ENCODE data around the gene RNF220. TPM values are rescaled to one million over a fixed set of nuclear protein-coding genes. Genes with fewer than 3 reads are reported as not detected.

The RNF220 gene
- total and polyA plus RNA-seq, 2 of the 13 experiments (the other 11 are each of a cell fraction or from before 2014, with no cell fraction given) = 48.2 to 72.1 TPM

GRCh38 chr1:44674113-44675000 is 269.3 kb downstream of the RNF220 start, which contains the start of the genes ARMH1 and TMEM53 (continued):
- TF ChIP-seq ZNF710 (CRISPR knock-in tag; IDR thresholded peaks at IDR 0.05; ENCODE audit: borderline replicate concordance) = peak; percentile 91
- peak; percentile 65 for TF ChIP-seq MED1 (CRISPR knock-in tag; IDR thresholded peaks at IDR 0.05)
- TF ChIP-seq CENPT (CRISPR knock-in tag; IDR thresholded peaks at IDR 0.05; ENCODE audit: low read depth) = no peak
- TF ChIP-seq ZSCAN25 (CRISPR knock-in tag; IDR thresholded peaks at IDR 0.05) = peak; percentile 62
- TF ChIP-seq TBX2 (CRISPR knock-in tag; IDR thresholded peaks at IDR 0.05; ENCODE audit: borderline replicate concordance) = peak; percentile 86
- TF ChIP-seq NR2F6 (IDR thresholded peaks at IDR 0.05) = peak; percentile 18; the same call in 1 of the 2 replicates
- peak; percentile 35; the same call in 1 of the 2 replicates for TF ChIP-seq NR2F6 (CRISPR knock-in tag; IDR thresholded peaks at IDR 0.05)
- TF ChIP-seq ZFY (CRISPR knock-in tag; IDR thresholded peaks at IDR 0.05) = peak; percentile 39; the same call in 1 of the 2 replicates
- TF ChIP-seq PRDM15 (CRISPR knock-in tag; IDR thresholded peaks at IDR 0.05) = no peak
- peak; percentile 40 for TF ChIP-seq GABPA (IDR thresholded peaks at IDR 0.05; ENCODE audit: low read depth, low read length)
- TF ChIP-seq GABPA (CRISPR knock-in tag; IDR thresholded peaks at IDR 0.05; ENCODE audit: low read depth) = peak; percentile 66
- TF ChIP-seq ZNF34 (CRISPR knock-in tag; IDR thresholded peaks at IDR 0.05; ENCODE audit: borderline replicate concordance) = no peak
- TF ChIP-seq, protein P1, sequence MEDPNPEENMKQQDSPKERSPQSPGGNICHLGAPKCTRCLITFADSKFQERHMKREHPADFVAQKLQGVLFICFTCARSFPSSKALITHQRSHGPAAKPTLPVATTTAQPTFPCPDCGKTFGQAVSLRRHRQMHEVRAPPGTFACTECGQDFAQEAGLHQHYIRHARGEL (CRISPR knock-in tag; IDR thresholded peaks at IDR 0.05) = no peak
- TF ChIP-seq SPEN (CRISPR knock-in tag; IDR thresholded peaks at IDR 0.05; ENCODE audit: low read depth) = peak; percentile 51; the same call in 1 of the 2 replicates
- peak; percentile 84 for TF ChIP-seq CREB1 (IDR thresholded peaks at IDR 0.05)
- peak; percentile 93 for TF ChIP-seq CREB1 (CRISPR knock-in tag; IDR thresholded peaks at IDR 0.05)
- TF ChIP-seq KAT7 (CRISPR knock-in tag; IDR thresholded peaks at IDR 0.05; ENCODE audit: borderline replicate concordance) = no peak; the same call in 1 of the 2 replicates
- peak; percentile 81 for TF ChIP-seq ATF1 (CRISPR knock-in tag; IDR thresholded peaks at IDR 0.05)
- peak; percentile 92 for TF ChIP-seq RBFOX2 (IDR thresholded peaks at IDR 0.05; ENCODE audit: low read depth, low read length)
- no peak; the same call in 1 of the 2 replicates for TF ChIP-seq ZNF777 (CRISPR knock-in tag; IDR thresholded peaks at IDR 0.05)
- peak; percentile 35; the same call in 1 of the 2 replicates for TF ChIP-seq RARA (CRISPR knock-in tag; IDR thresholded peaks at IDR 0.05)
- no peak for TF ChIP-seq ZNF768 (CRISPR knock-in tag; IDR thresholded peaks at IDR 0.05)
- peak; percentile 79 for TF ChIP-seq RBM22 (optimal IDR thresholded peaks at IDR 0.05; ENCODE audit: low read length)
- peak; percentile 74; the same call in 1 of the 2 replicates for TF ChIP-seq ZSCAN21 (CRISPR knock-in tag; IDR thresholded peaks at IDR 0.05; ENCODE audit: borderline replicate concordance)
- TF ChIP-seq MTA3 (CRISPR knock-in tag; IDR thresholded peaks at IDR 0.05) = no peak
- TF ChIP-seq KLF12 (CRISPR knock-in tag; IDR thresholded peaks at IDR 0.05; ENCODE audit: borderline replicate concordance) = peak; percentile 82
- peak; percentile 38; the same call in 1 of the 2 replicates for TF ChIP-seq ZSCAN31 (CRISPR knock-in tag; IDR thresholded peaks at IDR 0.05; ENCODE audit: low read depth)
